OCI-LY1 (cell line): Measurements from ENCODE around the gene SUSD1.

Source experiments
- H2AFZ ChIP-seq: fragments of 200-600 bp; sonication (generic), shearing (Covaris generic); 2 replicates; pipeline ENCODE4 v1.6.0; 2014; ENCODE audit warnings: antibody characterized with exemption, mild to moderate bottlenecking, low read length
- H3F3A ChIP-seq: fragments of 200-600 bp; sonication (generic), shearing (Covaris generic); 2 replicates; pipeline ENCODE4 v1.6.0; 2014; ENCODE audit warnings: mild to moderate bottlenecking, antibody characterized with exemption, low read length, moderate library complexity; ENCODE audit not compliant: insufficient read depth
- H3K27ac ChIP-seq: fragments of 200-600 bp; sonication (generic); 2 replicates; pipeline ENCODE4 v1.5.1; 2014; ENCODE audit warnings: low read length, mixed run types, mild to moderate bottlenecking, low read depth; ENCODE audit not compliant: poor library complexity, severe bottlenecking
- H3K27me3 ChIP-seq: fragments of 200-600 bp; sonication (generic); 2 replicates; pipeline ENCODE4 v1.6.0; 2014; ENCODE audit warnings: antibody characterized with exemption, mild to moderate bottlenecking, low read length, moderate library complexity; ENCODE audit not compliant: insufficient read depth
- H3K36me3 ChIP-seq: fragments of 200-600 bp; sonication (generic); 2 replicates; pipeline ENCODE4 v1.6.1; 2014; ENCODE audit warnings: mild to moderate bottlenecking, antibody characterized with exemption, low read length, moderate library complexity, mixed read lengths; ENCODE audit not compliant: insufficient read depth
- H3K4me1 ChIP-seq: fragments of 200-600 bp; sonication (generic); 2 replicates; pipeline ENCODE4 v1.5.1; 2014; ENCODE audit warnings: mild to moderate bottlenecking, low read length, moderate library complexity; ENCODE audit not compliant: insufficient read depth, severe bottlenecking
- H3K4me2 ChIP-seq: fragments of 200-600 bp; sonication (generic), shearing (Covaris generic); 2 replicates; pipeline ENCODE4 v1.6.1; 2014; ENCODE audit warnings: low read length
- H3K4me3 ChIP-seq: fragments of 200-600 bp; sonication (generic); 2 replicates; pipeline ENCODE4 v1.5.1; 2014; ENCODE audit warnings: low read length, low read depth, mild to moderate bottlenecking, mixed read lengths; ENCODE audit not compliant: poor library complexity, severe bottlenecking
- H3K79me2 ChIP-seq: fragments of 200-600 bp; shearing (Covaris generic); 2 replicates; pipeline ENCODE4 v1.6.1; 2016; ENCODE audit warnings: mixed run types, low read length, mixed read lengths; ENCODE audit not compliant: insufficient read depth
- H3K9ac ChIP-seq: fragments of 200-600 bp; sonication (generic), shearing (Covaris generic); 2 replicates; pipeline ENCODE4 v1.6.1; 2014; ENCODE audit warnings: mild to moderate bottlenecking, low read length, mixed read lengths
- H3K9me2 ChIP-seq: fragments of 200-600 bp; sonication (generic), shearing (Covaris generic); 2 replicates; pipeline ENCODE4 v1.6.1; 2014; ENCODE audit warnings: low read depth, mild to moderate bottlenecking, low read length, mixed read lengths
- H3K9me3 ChIP-seq: fragments of 200-600 bp; shearing (Covaris generic); 2 replicates; pipeline ENCODE4 v1.6.1; 2014; ENCODE audit warnings: low read length, mixed read lengths
- H4K20me1 ChIP-seq: fragments of 200-600 bp; sonication (generic), shearing (Covaris generic); 2 replicates; pipeline ENCODE4 v1.6.0; 2016; ENCODE audit warnings: mild to moderate bottlenecking, low read length; ENCODE audit not compliant: insufficient read depth
- CTCF ChIP-seq: fragments of 200-600 bp; sonication (generic), shearing (Covaris generic); IDR thresholded peaks from 2 replicates; pipeline ENCODE4 v1.5.1; 2017; ENCODE audit warnings: mild to moderate bottlenecking, antibody characterized with exemption, low read length, moderate library complexity, mixed read lengths
- EZH2 ChIP-seq: fragments of 200-600 bp; sonication (generic), shearing (Covaris generic); IDR thresholded peaks from 2 replicates; pipeline ENCODE4 v1.8.0; 2017; ENCODE audit warnings: borderline replicate concordance, mixed run types, mild to moderate bottlenecking, antibody characterized with exemption, low read length, moderate library complexity, mixed read lengths

The SUSD1 gene

GRCh38 chr9:112127281-112127680 is 47.8 kb downstream of the SUSD1 start:
- Histone ChIP-seq H2AFZ (no peak overlapping the region), H3K4me1 (no peaks in the 10 kb centered on the region), H3K4me3 (no peak overlapping the region), H3K36me3 (0 out of 2 replicates have a peak, but pooled peaks cover 4% of the 10 kb centered on the region), H3K79me2 (no peaks in the 10 kb centered on the region), H3K27me3 (no peaks in the 10 kb centered on the region), H4K20me1 (no peaks in the 10 kb centered on the region), H3K4me2 (no peak overlapping the region), H3K27ac (no peak overlapping the region), H3K9me2 (no peaks in the 10 kb centered on the region), H3K9me3 (no peaks in the 10 kb centered on the region), H3K9ac (no peak overlapping the region), H3F3A (no peaks in the 10 kb centered on the region)
- no peak for TF ChIP-seq EZH2
- no peak for TF ChIP-seq CTCF

- no peak overlapping the region for H2AFZ ChIP-seq
- H3K36me3 ChIP-seq, result 0 out of 2 replicates have a peak, but pooled peaks cover 4% of the 10 kb centered on the region
- no peaks in the 10 kb centered on the region for H3K79me2 ChIP-seq
- no peak overlapping the region for H3K4me3 ChIP-seq
- H4K20me1 ChIP-seq, result no peaks in the 10 kb centered on the region
- H3K27ac ChIP-seq, result no peak overlapping the region
- no peak overlapping the region for H3K4me2 ChIP-seq
- H3K9me3 ChIP-seq, result no peaks in the 10 kb centered on the region
- H3K9ac ChIP-seq, result no peak overlapping the region
- H3K9me2 ChIP-seq, result no peaks in the 10 kb centered on the region
- TF ChIP-seq CTCF (no peak), EZH2 (no peak)
- no peaks in the 10 kb centered on the region for H3K4me1 ChIP-seq
- no peaks in the 10 kb centered on the region for H3K27me3 ChIP-seq
- no peaks in the 10 kb centered on the region for H3F3A ChIP-seq
Measured at GRCh38 chr9:112125951-112126388, 49.1 kb downstream of the SUSD1 start.

- Histone ChIP-seq H3K27me3 (no peaks in the 10 kb centered on the region), H2AFZ (no peak overlapping the region), H3K9ac (no peak overlapping the region), H3K4me3 (no peak overlapping the region), H3K36me3 (0 out of 2 replicates have a peak, but pooled peaks cover 4% of the 10 kb centered on the region), H3K27ac (no peak overlapping the region), H3K4me2 (no peak overlapping the region), H3K4me1 (no peaks in the 10 kb centered on the region), H3K79me2 (no peaks in the 10 kb centered on the region), H4K20me1 (no peaks in the 10 kb centered on the region), H3F3A (no peaks in the 10 kb centered on the region), H3K9me2 (no peaks in the 10 kb centered on the region), H3K9me3 (no peaks in the 10 kb centered on the region)
- TF ChIP-seq EZH2 (no peak), CTCF (no peak)
Measured at GRCh38 chr9:112124156-112124555, 50.9 kb downstream of the SUSD1 start.
